Caco-2 (cell line): ENCODE results near the gene MAGI1. TPM values are rescaled to one million over a fixed set of nuclear protein-coding genes. Genes with fewer than 3 reads are reported as not detected.

Experiments
- BruUV-seq: library from RNA; stranded (reverse); fragments of 400-500 nt; replicated peaks from 2 replicates; lab custom pipeline; 2021; lab: Mats Ljungman, UMichigan
- CTCF ChIA-PET: fragments of 300-600 bp; sonication (Branson Sonifier 250); formaldehyde crosslinking; loops from one replicate; lab custom pipeline; 2022; ENCODE audit warnings: antibody characterized with exemption; lab: Charles Lee
- POLR2A ChIA-PET: fragments of 300-600 bp; sonication (Branson Sonifier 250); formaldehyde crosslinking; loops from one replicate; lab custom pipeline; 2022; ENCODE audit warnings: antibody characterized with exemption; lab: Charles Lee
- DNase-seq, 2 experiments: peaks; one replicate each; pipeline versions ENCODE4 v3.0.0 to v3.0.0-alpha.2; 2020 to 2022
- H3K27me3 ChIP-seq: replicated peaks from 2 replicates; pipeline ENCODE4 v1.6.0; 2011; ENCODE audit warnings: low read length; ENCODE audit not compliant: control insufficient read depth, insufficient read depth
- H3K36me3 ChIP-seq: 2 replicates; pipeline ENCODE4 v1.5.1; 2011; ENCODE audit warnings: low read length; ENCODE audit not compliant: control insufficient read depth, insufficient read depth
- H3K4me1 ChIP-seq: fragments of 250-450 bp; sonication (Bioruptor Pico); 2 replicates; pipeline ENCODE4 v1.5.1; 2020; ENCODE audit warnings: mild to moderate bottlenecking
- H3K4me3 ChIP-seq: 2 replicates; pipeline ENCODE4 v1.5.1; 2011; ENCODE audit warnings: low read depth, mild to moderate bottlenecking, control low read depth, low read length
- H3K9me3 ChIP-seq: fragments of 250-450 bp; sonication (Bioruptor Pico); 2 replicates; pipeline ENCODE4 v1.5.1; 2020; ENCODE audit warnings: mild to moderate bottlenecking, moderate library complexity
- H3K27ac Mint-ChIP-seq: one replicate; pipeline ENCODE4 v1.8.0; 2022; ENCODE audit warnings: mixed read lengths; ENCODE audit not compliant: unreplicated experiment
- H3K27me3 Mint-ChIP-seq: one replicate; pipeline ENCODE4 v1.8.0; 2022; ENCODE audit warnings: mixed read lengths; ENCODE audit not compliant: insufficient read depth, unreplicated experiment
- H3K36me3 Mint-ChIP-seq: one replicate; pipeline ENCODE4 v1.8.0; 2022; ENCODE audit warnings: mild to moderate bottlenecking, mixed read lengths; ENCODE audit not compliant: insufficient read depth, unreplicated experiment
- H3K4me1 Mint-ChIP-seq: one replicate; pipeline ENCODE4 v1.8.0; 2022; ENCODE audit warnings: low read depth, mixed read lengths; ENCODE audit not compliant: unreplicated experiment
- H3K4me3 Mint-ChIP-seq: one replicate; pipeline ENCODE4 v1.8.0; 2022; ENCODE audit warnings: mild to moderate bottlenecking, moderate library complexity, mixed read lengths; ENCODE audit not compliant: unreplicated experiment
- H3K9me3 Mint-ChIP-seq: one replicate; pipeline ENCODE4 v1.8.0; 2022; ENCODE audit warnings: mixed read lengths; ENCODE audit not compliant: unreplicated experiment
- intact Hi-C: fragments of 100-400 bp; cut with micrococcal nuclease; formaldehyde crosslinking; loops from one replicate; pipeline ENCODE4 v1.10.0; 2022; ENCODE audit not compliant: unreplicated experiment
- total RNA-seq: library from RNA; stranded (reverse); gene quantifications from 2 replicates; pipeline ENCODE4 v1.2.3, GENCODE V29; 2022
- TF ChIP-seq, protein P1 (sequence below), 2 experiments: fragments of 200-600 bp in 1 of 2; IDR thresholded peaks; 1 replicate in 1 of 2; 2 replicates in 1 of 2; pipeline versions ENCODE4 v1.5.1 to v1.8.0; 2011 to 2022; ENCODE audit warnings: antibody characterized with exemption in 1 of 2, control low read depth in 1 of 2, inconsistent platforms in 1 of 2, low read depth in 1 of 2, low read length in 1 of 2, mild to moderate bottlenecking in 1 of 2, moderate library complexity in 1 of 2; ENCODE audit not compliant: insufficient read depth in 1 of 2, severe bottlenecking in 1 of 2, unreplicated experiment in 1 of 2

The MAGI1 gene
- total RNA-seq, 1 experiment from 2014 or later: 64.9 TPM

DNA sequence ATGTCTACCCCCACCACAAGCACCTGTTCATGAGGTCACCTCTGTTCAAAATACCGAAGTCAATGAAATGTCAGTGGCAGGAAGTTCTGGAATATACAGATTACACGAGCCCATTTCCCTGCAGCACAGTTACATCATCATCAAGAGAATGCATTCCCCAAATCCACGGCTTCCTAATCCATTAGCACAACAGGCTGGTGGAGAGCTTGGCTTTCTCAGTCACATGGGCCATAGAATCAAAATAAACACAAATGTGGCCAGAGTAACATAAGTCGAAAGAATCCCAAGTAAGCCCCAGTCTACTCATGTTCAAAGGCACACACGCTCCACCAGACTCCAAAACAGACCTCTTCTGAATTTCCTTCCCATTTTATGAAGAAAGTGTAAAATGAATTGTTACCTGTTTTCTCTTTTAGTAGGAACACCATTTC lies 419.3 kb downstream of the MAGI1 start:
- Histone ChIP-seq H3K27me3 (no peaks in the 10 kb centered on the region), H3K4me1 (peaks cover 14% of the 10 kb centered on the region), H3K36me3 (no peaks in the 10 kb centered on the region), H3K9me3 (no peaks in the 10 kb centered on the region), H3K4me3 (no peak overlapping the region)
- no peak for DNase-seq
- H3K9me3 Mint-ChIP-seq: no peaks in the 10 kb centered on the region
- no TSS peak for BruUV-seq
- no peak overlapping the region for H3K4me3 Mint-ChIP-seq
- TF ChIP-seq, protein P1, sequence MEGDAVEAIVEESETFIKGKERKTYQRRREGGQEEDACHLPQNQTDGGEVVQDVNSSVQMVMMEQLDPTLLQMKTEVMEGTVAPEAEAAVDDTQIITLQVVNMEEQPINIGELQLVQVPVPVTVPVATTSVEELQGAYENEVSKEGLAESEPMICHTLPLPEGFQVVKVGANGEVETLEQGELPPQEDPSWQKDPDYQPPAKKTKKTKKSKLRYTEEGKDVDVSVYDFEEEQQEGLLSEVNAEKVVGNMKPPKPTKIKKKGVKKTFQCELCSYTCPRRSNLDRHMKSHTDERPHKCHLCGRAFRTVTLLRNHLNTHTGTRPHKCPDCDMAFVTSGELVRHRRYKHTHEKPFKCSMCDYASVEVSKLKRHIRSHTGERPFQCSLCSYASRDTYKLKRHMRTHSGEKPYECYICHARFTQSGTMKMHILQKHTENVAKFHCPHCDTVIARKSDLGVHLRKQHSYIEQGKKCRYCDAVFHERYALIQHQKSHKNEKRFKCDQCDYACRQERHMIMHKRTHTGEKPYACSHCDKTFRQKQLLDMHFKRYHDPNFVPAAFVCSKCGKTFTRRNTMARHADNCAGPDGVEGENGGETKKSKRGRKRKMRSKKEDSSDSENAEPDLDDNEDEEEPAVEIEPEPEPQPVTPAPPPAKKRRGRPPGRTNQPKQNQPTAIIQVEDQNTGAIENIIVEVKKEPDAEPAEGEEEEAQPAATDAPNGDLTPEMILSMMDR (IDR thresholded peaks at IDR 0.05; ENCODE audit: insufficient read depth in 1 of 2, low read depth in 1 of 2, low read length in 1 of 2, severe bottlenecking in 1 of 2, unreplicated experiment in 1 of 2): no peak
- ChIA-PET POLR2A (interaction anchor here (0.6 kb wide), 1 partner anchor 62 kb away, joined by 3 read pairs; no protein-coding TSS in a partner anchor), CTCF (no interaction called here)
- peaks cover 29% of the 10 kb centered on the region for H3K4me1 Mint-ChIP-seq
- no peak overlapping the region for H3K27ac Mint-ChIP-seq
- peaks cover 6% of the 10 kb centered on the region for H3K36me3 Mint-ChIP-seq
- intact Hi-C loops: no loop called here
- H3K27me3 Mint-ChIP-seq: no peaks in the 10 kb centered on the region

DNA sequence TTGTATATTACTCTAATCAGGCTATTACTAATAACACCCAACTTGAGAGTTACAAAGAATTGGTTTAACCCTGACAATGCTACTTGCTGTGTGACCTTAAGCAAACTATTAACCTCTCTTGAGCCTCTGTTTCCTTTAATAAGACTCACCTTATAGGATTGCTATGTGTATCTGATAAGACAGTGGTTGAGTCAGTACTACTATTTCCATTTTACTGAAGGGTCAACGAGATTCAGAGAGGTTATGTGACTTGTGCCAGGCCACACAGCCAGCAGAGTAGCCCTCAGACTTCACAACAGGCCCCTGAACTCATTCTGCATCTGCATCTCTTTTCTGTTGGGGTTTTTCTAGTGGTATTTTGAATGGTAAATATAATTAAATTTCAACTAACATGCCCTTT lies 420.1 kb downstream of the MAGI1 start:
- no peaks in the 10 kb centered on the region for H3K9me3 ChIP-seq
- intact Hi-C loops: no loop called here
- peaks cover 14% of the 10 kb centered on the region for H3K4me1 ChIP-seq
- BruUV-seq: TSS peak; percentile 8
- POLR2A ChIA-PET: no interaction called here
- no peak for DNase-seq
- TF ChIP-seq, protein P1 (IDR thresholded peaks at IDR 0.05; ENCODE audit: insufficient read depth in 1 of 2, low read depth in 1 of 2, low read length in 1 of 2, severe bottlenecking in 1 of 2, unreplicated experiment in 1 of 2): no peak
- no peak overlapping the region for H3K4me3 ChIP-seq
- Mint-ChIP-seq H3K27me3 (no peaks in the 10 kb centered on the region), H3K4me1 (peaks cover 29% of the 10 kb centered on the region), H3K9me3 (no peaks in the 10 kb centered on the region), H3K4me3 (no peak overlapping the region), H3K27ac (no peak overlapping the region), H3K36me3 (peaks cover 6% of the 10 kb centered on the region)
- H3K27me3 ChIP-seq: no peaks in the 10 kb centered on the region
- no peaks in the 10 kb centered on the region; the same call in 1 of the 2 replicates for H3K36me3 ChIP-seq
- CTCF ChIA-PET: no interaction called here

DNA sequence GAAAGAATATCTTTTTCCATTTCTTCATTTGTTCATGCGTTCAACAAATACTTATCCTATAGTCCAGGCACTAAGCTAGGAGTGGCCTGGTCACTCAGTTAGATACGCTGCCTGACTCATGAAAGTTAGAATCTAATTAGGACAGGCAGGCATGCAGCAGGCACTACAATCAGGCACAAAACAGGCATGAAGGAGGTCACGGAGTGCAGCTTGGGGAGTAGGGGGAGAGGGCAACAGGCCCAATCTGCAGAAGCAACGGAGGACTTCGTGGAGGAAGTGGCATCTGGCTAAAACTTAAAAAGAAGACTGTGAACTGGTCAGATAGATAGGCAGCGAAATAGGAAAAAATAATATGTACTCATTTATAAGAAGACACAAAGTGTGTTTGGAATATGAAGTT lies 420.9 kb downstream of the MAGI1 start:
- intact Hi-C loops: no loop called here
- CTCF ChIA-PET: no interaction called here
- peaks cover 6% of the 10 kb centered on the region for H3K36me3 Mint-ChIP-seq
- Histone ChIP-seq H3K36me3 (no peaks in the 10 kb centered on the region; the same call in 1 of the 2 replicates), H3K4me1 (peaks cover 14% of the 10 kb centered on the region), H3K27me3 (no peaks in the 10 kb centered on the region), H3K4me3 (no peak overlapping the region), H3K9me3 (no peaks in the 10 kb centered on the region)
- POLR2A ChIA-PET: no interaction called here
- TF ChIP-seq, protein P1 (IDR thresholded peaks at IDR 0.05; ENCODE audit: insufficient read depth in 1 of 2, low read depth in 1 of 2, low read length in 1 of 2, severe bottlenecking in 1 of 2, unreplicated experiment in 1 of 2): no peak
- no peak overlapping the region for H3K4me3 Mint-ChIP-seq
- H3K27me3 Mint-ChIP-seq: no peaks in the 10 kb centered on the region
- H3K9me3 Mint-ChIP-seq: no peaks in the 10 kb centered on the region
- DNase-seq: no peak
- H3K4me1 Mint-ChIP-seq: peaks cover 29% of the 10 kb centered on the region
- no TSS peak for BruUV-seq
- no peak overlapping the region for H3K27ac Mint-ChIP-seq
